WTC11 (cell line): ENCODE results near the gene CAMSAP1. TPM values are rescaled to one million over a fixed set of nuclear protein-coding genes. Genes with fewer than 3 reads are reported as not detected.
A peak's percentile ranks its signal among the peaks of the same experiment; 100 is the strongest.

ENCODE experiments used
- ATAC-seq: fragments of 200-7000 bp; cut with Tn5 transposase; 2 replicates; pipeline ENCODE4 v1.10.0; 2021; ENCODE audit warnings: mild to moderate bottlenecking, moderate library complexity
- CTCF ChIA-PET: fragments of 300-600 bp; sonication (Branson Sonifier 250); formaldehyde crosslinking; loops from one replicate; lab custom pipeline; 2021; ENCODE audit warnings: antibody characterized with exemption; lab: Charles Lee
- POLR2A ChIA-PET: fragments of 350-600 bp; sonication (Branson Sonifier 250); formaldehyde crosslinking; loops from one replicate; lab custom pipeline; 2021; ENCODE audit warnings: antibody characterized with exemption; lab: Charles Lee
- DNase-seq: peaks from one replicate; pipeline ENCODE4 v3.0.0; 2021; ENCODE audit warnings: low spot score
- H3K27ac Mint-ChIP-seq: 2 replicates; pipeline ENCODE4 v1.8.0; 2021; ENCODE audit warnings: mixed read lengths
- H3K27me3 Mint-ChIP-seq: 2 replicates; pipeline ENCODE4 v1.8.0; 2021; ENCODE audit warnings: low read depth, mild to moderate bottlenecking, moderate library complexity, mixed read lengths
- H3K36me3 Mint-ChIP-seq: 2 replicates; pipeline ENCODE4 v1.8.0; 2021; ENCODE audit warnings: mixed read lengths
- H3K4me1 Mint-ChIP-seq: 2 replicates; pipeline ENCODE4 v1.8.0; 2022; ENCODE audit warnings: mixed read lengths
- H3K4me3 Mint-ChIP-seq: 2 replicates; pipeline ENCODE4 v1.8.0; 2021; ENCODE audit warnings: mild to moderate bottlenecking, moderate library complexity, mixed read lengths
- H3K9me3 Mint-ChIP-seq: 2 replicates; pipeline ENCODE4 v1.8.0; 2021; ENCODE audit warnings: mixed read lengths
- AR ChIP-seq: fragments of 250-450 bp; sonication (Bioruptor Pico); IDR thresholded peaks from 2 replicates; pipeline ENCODE4 v1.9.0; 2021; ENCODE audit warnings: mild to moderate bottlenecking
- CREM ChIP-seq: sonication (generic); formaldehyde crosslinking; IDR thresholded peaks from 2 replicates; pipeline ENCODE4 v1.8.1; 2022; ENCODE audit warnings: mild to moderate bottlenecking, missing genetic modification reagents, moderate library complexity
- E2F1 ChIP-seq: sonication (generic); formaldehyde crosslinking; IDR thresholded peaks from 2 replicates; pipeline ENCODE4 v1.8.0; 2022; ENCODE audit warnings: mild to moderate bottlenecking, missing genetic modification reagents
- ELF4 ChIP-seq: sonication (generic); formaldehyde crosslinking; IDR thresholded peaks from 2 replicates; pipeline ENCODE4 v1.8.1; 2022; ENCODE audit warnings: low read depth, mild to moderate bottlenecking, moderate library complexity, missing genetic modification reagents
- FOXP1 ChIP-seq: sonication (generic); formaldehyde crosslinking; IDR thresholded peaks from 2 replicates; pipeline ENCODE4 v1.8.0; 2022; ENCODE audit warnings: missing genetic modification reagents, mild to moderate bottlenecking, moderate library complexity, borderline replicate concordance
- KAT7 ChIP-seq: sonication (generic); formaldehyde crosslinking; IDR thresholded peaks from 2 replicates; pipeline ENCODE4 v1.8.1; 2023; ENCODE audit warnings: missing genetic modification reagents, mild to moderate bottlenecking, borderline replicate concordance
- MLX ChIP-seq: sonication (generic); formaldehyde crosslinking; IDR thresholded peaks from 2 replicates; pipeline ENCODE4 v1.8.1; 2023; ENCODE audit warnings: mild to moderate bottlenecking, missing genetic modification reagents, moderate library complexity
- MYBL2 ChIP-seq: sonication (generic); formaldehyde crosslinking; IDR thresholded peaks from 2 replicates; pipeline ENCODE4 v1.8.1; 2023; ENCODE audit warnings: mild to moderate bottlenecking, moderate library complexity, missing genetic modification reagents
- NFYB ChIP-seq: sonication (generic); formaldehyde crosslinking; conservative IDR thresholded peaks from 2 replicates; pipeline ENCODE4 v1.8.0; 2022; ENCODE audit warnings: low read depth, missing genetic modification reagents
- NR2C2 ChIP-seq: sonication (generic); formaldehyde crosslinking; IDR thresholded peaks from 2 replicates; pipeline ENCODE4 v1.8.0; 2022; ENCODE audit warnings: mild to moderate bottlenecking, missing genetic modification reagents
- PRRX2 ChIP-seq: fragments of 250-450 bp; sonication (Bioruptor Pico); IDR thresholded peaks from 2 replicates; pipeline ENCODE4 v1.8.0; 2021; ENCODE audit warnings: mild to moderate bottlenecking
- RELA ChIP-seq: sonication (generic); formaldehyde crosslinking; IDR thresholded peaks from 2 replicates; pipeline ENCODE4 v1.8.1; 2022; ENCODE audit warnings: missing genetic modification reagents, mild to moderate bottlenecking, borderline replicate concordance
- STAT6 ChIP-seq: sonication (generic); formaldehyde crosslinking; conservative IDR thresholded peaks from 2 replicates; pipeline ENCODE4 v1.8.1; 2023; ENCODE audit warnings: mild to moderate bottlenecking, low read depth, missing genetic modification reagents, moderate library complexity
- ZNF219 ChIP-seq: sonication (generic); formaldehyde crosslinking; IDR thresholded peaks from 2 replicates; pipeline ENCODE4 v1.8.0; 2023; ENCODE audit warnings: missing genetic modification reagents, mild to moderate bottlenecking, borderline replicate concordance
- total RNA-seq: library from RNA; stranded (reverse); gene quantifications from 3 replicates; pipeline ENCODE4 v1.2.3, GENCODE V29; 2021
- TF ChIP-seq, protein P1 (sequence below): sonication (generic); formaldehyde crosslinking; IDR thresholded peaks from 2 replicates; pipeline ENCODE4 v1.8.1; 2023; ENCODE audit warnings: mild to moderate bottlenecking, missing genetic modification reagents
- TF ChIP-seq, protein P2 (sequence below): sonication (generic); formaldehyde crosslinking; IDR thresholded peaks from 2 replicates; pipeline ENCODE4 v1.8.1; 2022; ENCODE audit warnings: low read depth, mild to moderate bottlenecking, moderate library complexity, missing genetic modification reagents, borderline replicate concordance
- TF ChIP-seq, protein P3 (sequence below): sonication (generic); formaldehyde crosslinking; IDR thresholded peaks from 2 replicates; pipeline ENCODE4 v1.8.0; 2022; ENCODE audit warnings: missing genetic modification reagents
- TF ChIP-seq, protein P4 (sequence below): sonication (generic); formaldehyde crosslinking; IDR thresholded peaks from 2 replicates; pipeline ENCODE4 v1.8.1; 2023; ENCODE audit warnings: mild to moderate bottlenecking, moderate library complexity, missing genetic modification reagents
- TF ChIP-seq, protein P5 (sequence below): fragments of 250-450 bp; sonication (Bioruptor Pico); IDR thresholded peaks from 2 replicates; pipeline ENCODE4 v1.9.0; 2021; ENCODE audit warnings: mild to moderate bottlenecking

The CAMSAP1 gene
- total RNA-seq, 1 experiment from 2014 or later = 40.5 TPM

- no peak for TF ChIP-seq FOXP1 (CRISPR knock-in tag)
- TF ChIP-seq, protein P1, sequence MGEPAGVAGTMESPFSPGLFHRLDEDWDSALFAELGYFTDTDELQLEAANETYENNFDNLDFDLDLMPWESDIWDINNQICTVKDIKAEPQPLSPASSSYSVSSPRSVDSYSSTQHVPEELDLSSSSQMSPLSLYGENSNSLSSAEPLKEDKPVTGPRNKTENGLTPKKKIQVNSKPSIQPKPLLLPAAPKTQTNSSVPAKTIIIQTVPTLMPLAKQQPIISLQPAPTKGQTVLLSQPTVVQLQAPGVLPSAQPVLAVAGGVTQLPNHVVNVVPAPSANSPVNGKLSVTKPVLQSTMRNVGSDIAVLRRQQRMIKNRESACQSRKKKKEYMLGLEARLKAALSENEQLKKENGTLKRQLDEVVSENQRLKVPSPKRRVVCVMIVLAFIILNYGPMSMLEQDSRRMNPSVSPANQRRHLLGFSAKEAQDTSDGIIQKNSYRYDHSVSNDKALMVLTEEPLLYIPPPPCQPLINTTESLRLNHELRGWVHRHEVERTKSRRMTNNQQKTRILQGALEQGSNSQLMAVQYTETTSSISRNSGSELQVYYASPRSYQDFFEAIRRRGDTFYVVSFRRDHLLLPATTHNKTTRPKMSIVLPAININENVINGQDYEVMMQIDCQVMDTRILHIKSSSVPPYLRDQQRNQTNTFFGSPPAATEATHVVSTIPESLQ (CRISPR knock-in tag) = no peak
- TF ChIP-seq STAT6 = no peak
- TF ChIP-seq E2F1 (CRISPR knock-in tag) = no peak
Measured at GRCh38 chr9:135799261-135799660, 108.1 kb downstream of the CAMSAP1 start (continued).

GRCh38 chr9:135798263-135798585 is 109.1 kb downstream of the CAMSAP1 start:
- POLR2A ChIA-PET = no interaction called here
- peaks cover 2% of the 10 kb centered on the region; the same call in 1 of the 2 replicates for H3K4me1 Mint-ChIP-seq
- H3K4me3 Mint-ChIP-seq = no peak overlapping the region
- H3K27ac Mint-ChIP-seq = peak overlapping the region; percentile 15; the same call in 1 of the 2 replicates
- CTCF ChIA-PET = interaction anchor here (0.6 to 3.7 kb wide), 26 partner anchors 10 to 485 kb away, joined by 3 to 27 read pairs (median 4); partner anchors contain the start of gene UBAC1
- no peaks in the 10 kb centered on the region for H3K27me3 Mint-ChIP-seq
- no peak for ATAC-seq
- DNase-seq = no peak
- H3K36me3 Mint-ChIP-seq = no peaks in the 10 kb centered on the region
- peaks cover 6% of the 10 kb centered on the region for H3K9me3 Mint-ChIP-seq
- TF ChIP-seq, protein P2, sequence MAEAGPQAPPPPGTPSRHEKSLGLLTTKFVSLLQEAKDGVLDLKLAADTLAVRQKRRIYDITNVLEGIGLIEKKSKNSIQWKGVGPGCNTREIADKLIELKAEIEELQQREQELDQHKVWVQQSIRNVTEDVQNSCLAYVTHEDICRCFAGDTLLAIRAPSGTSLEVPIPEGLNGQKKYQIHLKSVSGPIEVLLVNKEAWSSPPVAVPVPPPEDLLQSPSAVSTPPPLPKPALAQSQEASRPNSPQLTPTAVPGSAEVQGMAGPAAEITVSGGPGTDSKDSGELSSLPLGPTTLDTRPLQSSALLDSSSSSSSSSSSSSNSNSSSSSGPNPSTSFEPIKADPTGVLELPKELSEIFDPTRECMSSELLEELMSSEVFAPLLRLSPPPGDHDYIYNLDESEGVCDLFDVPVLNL (CRISPR knock-in tag) = no peak
- TF ChIP-seq NFYB (no peak), ELF4 (no peak), KAT7 (CRISPR knock-in tag) (no peak), MYBL2 (CRISPR knock-in tag) (no peak), AR (CRISPR knock-in tag) (no peak), MLX (CRISPR knock-in tag) (no peak), RELA (CRISPR knock-in tag) (no peak), PRRX2 (no peak), ZNF219 (no peak), NR2C2 (CRISPR knock-in tag) (no peak), CREM (CRISPR knock-in tag) (no peak)
- TF ChIP-seq, protein P3, sequence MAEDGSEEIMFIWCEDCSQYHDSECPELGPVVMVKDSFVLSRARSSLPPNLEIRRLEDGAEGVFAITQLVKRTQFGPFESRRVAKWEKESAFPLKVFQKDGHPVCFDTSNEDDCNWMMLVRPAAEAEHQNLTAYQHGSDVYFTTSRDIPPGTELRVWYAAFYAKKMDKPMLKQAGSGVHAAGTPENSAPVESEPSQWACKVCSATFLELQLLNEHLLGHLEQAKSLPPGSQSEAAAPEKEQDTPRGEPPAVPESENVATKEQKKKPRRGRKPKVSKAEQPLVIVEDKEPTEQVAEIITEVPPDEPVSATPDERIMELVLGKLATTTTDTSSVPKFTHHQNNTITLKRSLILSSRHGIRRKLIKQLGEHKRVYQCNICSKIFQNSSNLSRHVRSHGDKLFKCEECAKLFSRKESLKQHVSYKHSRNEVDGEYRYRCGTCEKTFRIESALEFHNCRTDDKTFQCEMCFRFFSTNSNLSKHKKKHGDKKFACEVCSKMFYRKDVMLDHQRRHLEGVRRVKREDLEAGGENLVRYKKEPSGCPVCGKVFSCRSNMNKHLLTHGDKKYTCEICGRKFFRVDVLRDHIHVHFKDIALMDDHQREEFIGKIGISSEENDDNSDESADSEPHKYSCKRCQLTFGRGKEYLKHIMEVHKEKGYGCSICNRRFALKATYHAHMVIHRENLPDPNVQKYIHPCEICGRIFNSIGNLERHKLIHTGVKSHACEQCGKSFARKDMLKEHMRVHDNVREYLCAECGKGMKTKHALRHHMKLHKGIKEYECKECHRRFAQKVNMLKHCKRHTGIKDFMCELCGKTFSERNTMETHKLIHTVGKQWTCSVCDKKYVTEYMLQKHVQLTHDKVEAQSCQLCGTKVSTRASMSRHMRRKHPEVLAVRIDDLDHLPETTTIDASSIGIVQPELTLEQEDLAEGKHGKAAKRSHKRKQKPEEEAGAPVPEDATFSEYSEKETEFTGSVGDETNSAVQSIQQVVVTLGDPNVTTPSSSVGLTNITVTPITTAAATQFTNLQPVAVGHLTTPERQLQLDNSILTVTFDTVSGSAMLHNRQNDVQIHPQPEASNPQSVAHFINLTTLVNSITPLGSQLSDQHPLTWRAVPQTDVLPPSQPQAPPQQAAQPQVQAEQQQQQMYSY (CRISPR knock-in tag) = no peak
- TF ChIP-seq, protein P4, sequence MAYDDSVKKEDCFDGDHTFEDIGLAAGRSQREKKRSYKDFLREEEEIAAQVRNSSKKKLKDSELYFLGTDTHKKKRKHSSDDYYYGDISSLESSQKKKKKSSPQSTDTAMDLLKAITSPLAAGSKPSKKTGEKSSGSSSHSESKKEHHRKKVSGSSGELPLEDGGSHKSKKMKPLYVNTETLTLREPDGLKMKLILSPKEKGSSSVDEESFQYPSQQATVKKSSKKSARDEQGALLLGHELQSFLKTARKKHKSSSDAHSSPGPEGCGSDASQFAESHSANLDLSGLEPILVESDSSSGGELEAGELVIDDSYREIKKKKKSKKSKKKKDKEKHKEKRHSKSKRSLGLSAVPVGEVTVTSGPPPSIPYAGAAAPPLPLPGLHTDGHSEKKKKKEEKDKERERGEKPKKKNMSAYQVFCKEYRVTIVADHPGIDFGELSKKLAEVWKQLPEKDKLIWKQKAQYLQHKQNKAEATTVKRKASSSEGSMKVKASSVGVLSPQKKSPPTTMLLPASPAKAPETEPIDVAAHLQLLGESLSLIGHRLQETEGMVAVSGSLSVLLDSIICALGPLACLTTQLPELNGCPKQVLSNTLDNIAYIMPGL (CRISPR knock-in tag) = no peak
- TF ChIP-seq, protein P5, sequence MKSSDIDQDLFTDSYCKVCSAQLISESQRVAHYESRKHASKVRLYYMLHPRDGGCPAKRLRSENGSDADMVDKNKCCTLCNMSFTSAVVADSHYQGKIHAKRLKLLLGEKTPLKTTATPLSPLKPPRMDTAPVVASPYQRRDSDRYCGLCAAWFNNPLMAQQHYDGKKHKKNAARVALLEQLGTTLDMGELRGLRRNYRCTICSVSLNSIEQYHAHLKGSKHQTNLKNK (CRISPR knock-in tag) = no peak
